H1 (cell line): ENCODE data around the gene FXYD3. TPM values are rescaled to one million over a fixed set of nuclear protein-coding genes. Genes with fewer than 3 reads are reported as not detected.

ENCODE experiments used
- BACH1 ChIP-seq: IDR thresholded peaks from 2 replicates; pipeline ENCODE4 v1.6.1; 2012; ENCODE audit warnings: low read length, improper control_type of control experiment
- BRCA1 ChIP-seq: IDR thresholded peaks from 2 replicates; pipeline ENCODE4 v1.6.1; 2012; ENCODE audit warnings: low read depth, low read length, improper control_type of control experiment
- CBX8 ChIP-seq: fragments of 300-800, 300-1000 bp; sonication (generic); IDR thresholded peaks from 2 replicates; pipeline ENCODE4 v1.7.1; 2016; ENCODE audit warnings: low read depth, low read length, borderline replicate concordance
- CHD2 ChIP-seq: IDR thresholded peaks from 2 replicates; pipeline ENCODE4 v1.6.1; 2012; ENCODE audit warnings: low read length, improper control_type of control experiment
- JUND ChIP-seq: IDR thresholded peaks from 2 replicates; pipeline ENCODE4 v1.6.1; 2011; ENCODE audit warnings: mild to moderate bottlenecking, improper control_type of control experiment, low read length
- RNF2 ChIP-seq: fragments of 200-900, 300-1000 bp; sonication (generic); IDR thresholded peaks from 2 replicates; pipeline ENCODE4 v1.7.1; 2016; ENCODE audit warnings: borderline replicate concordance, low read depth, mild to moderate bottlenecking, antibody characterized with exemption, low read length; ENCODE audit not compliant: poor library complexity, severe bottlenecking; ENCODE audit errors: missing control alignments
- SAP30 ChIP-seq: fragments of 300-600 bp; sonication (generic); IDR thresholded peaks from 2 replicates; pipeline ENCODE4 v1.7.1; 2012; ENCODE audit warnings: low read length, moderate library complexity, mild to moderate bottlenecking, inconsistent platforms; ENCODE audit not compliant: insufficient read depth, insufficient replicate concordance
- SIRT6 ChIP-seq: IDR thresholded peaks from one replicate; pipeline ENCODE4 v1.7.1; 2012; ENCODE audit warnings: low read length, inconsistent platforms
- SP2 ChIP-seq: IDR thresholded peaks from 2 replicates; pipeline ENCODE4 v1.6.1; 2012; ENCODE audit warnings: mild to moderate bottlenecking, low read length, inconsistent platforms
- polyA plus RNA-seq, 7 experiments: library from polyadenylated mRNA; depleted of rRNA in 3 of 7; stranded (reverse) in 5 of 7; unstranded in 2 of 7; fragments of >200 nt in 5 of 7; fragments of 200-250 nt in 2 of 7; gene quantifications; 1 replicate in 5 of 7; 2 replicates in 1 of 7; 4 replicates in 1 of 7; pipeline versions ENCODE4 v1.2.1 to v1.2.3, GENCODE V29; 2011 to 2013; ENCODE audit warnings: missing spikeins in 2 of 7, mixed read lengths in 2 of 7
- total RNA-seq: library from RNA; stranded (reverse); fragmentation: NEBNext Ultra II Directional; extraction: Animal tissue kit (Norgen Biotek cat#: 25700); gene quantifications from 2 replicates; pipeline ENCODE4 v1.2.1, GENCODE V29; 2021

The FXYD3 gene
- total and polyA plus RNA-seq, 2 of the 8 experiments (the other 6 are each of a cell fraction or from before 2014, with no cell fraction given), result 0.33 TPM; not detected in 1

- TF ChIP-seq RNF2 (no peak), SIRT6 (no peak), CHD2 (no peak), SP2 (no peak), BRCA1 (no peak), JUND (no peak), BACH1 (no peak), SAP30 (no peak), CBX8 (no peak)
Observed at GRCh38 chr19:35109395-35110112, 6.1 kb upstream of the FXYD3 start (continued).
